Vagina (tissue), 2 donors: Measurements from ENCODE around the gene MRGPRF.

Experiments used
- CTCF ChIP-seq, 3 experiments: fragments of 450-650 bp in 2 of 3; fragments of 200-600 bp in 1 of 3; sonication (generic) in 1 of 3; IDR thresholded peaks; one replicate each; pipeline ENCODE4 v1.5.1; 2017 to 2019; ENCODE audit warnings: antibody characterized with exemption in 3 of 3, mild to moderate bottlenecking in 2 of 3, moderate library complexity in 2 of 3
- POLR2A ChIP-seq, 2 donors: fragments of 450-650 bp; IDR thresholded peaks; one replicate each; pipeline ENCODE4 v1.6.1; 2017; ENCODE audit warnings: antibody characterized with exemption in 2 of 2, mild to moderate bottlenecking in 2 of 2, moderate library complexity in 2 of 2
- POLR2AphosphoS5 ChIP-seq, 2 donors: sonication (generic); formaldehyde crosslinking; IDR thresholded peaks; one replicate each; pipeline ENCODE4 v1.9.0; 2017; ENCODE audit warnings: antibody characterized with exemption in 2 of 2, mild to moderate bottlenecking in 2 of 2, low read depth in 1 of 2; ENCODE audit not compliant: insufficient read depth in 1 of 2

- no peak for TF ChIP-seq POLR2A (IDR thresholded peaks at IDR 0.05)
- no peak for TF ChIP-seq CTCF (IDR thresholded peaks at IDR 0.05)
- no peak for TF ChIP-seq POLR2AphosphoS5 (IDR thresholded peaks at IDR 0.05; ENCODE audit: insufficient read depth in 1 of 2, low read depth in 1 of 2)
These were observed 13.8 kb downstream of the MRGPRF start for GRCh38 chr11:68999093-68999747.
